Thoracic aorta (tissue), 2 donors: ENCODE results near the gene OR1M1. TPM values are rescaled to one million over a fixed set of nuclear protein-coding genes. Genes with fewer than 3 reads are reported as not detected.
A peak's percentile ranks its signal among the peaks of the same experiment; 100 is the strongest.

ENCODE experiments used
- ATAC-seq: fragments of 150-250 bp; one replicate; pipeline ENCODE4 v1.8.0; 2017; ENCODE audit warnings: low read depth; ENCODE audit not compliant: insufficient number of reproducible peaks, low FRiP score
- DNase-seq: peaks from one replicate; pipeline ENCODE4 v3.0.0-alpha.2; 2020; ENCODE audit warnings: low spot score
- H3K27ac ChIP-seq, 2 donors: fragments of 200-600 bp; sonication (generic); 1 replicate in 1 of 2; 2 replicates in 1 of 2; pipeline ENCODE4 v1.5.1; 2016; ENCODE audit warnings: mild to moderate bottlenecking in 2 of 2, moderate library complexity in 2 of 2
- H3K27me3 ChIP-seq: fragments of 200-600 bp; sonication (generic); replicated peaks from 2 replicates; pipeline ENCODE4 v1.6.0; 2016; ENCODE audit warnings: mild to moderate bottlenecking; ENCODE audit not compliant: insufficient read depth
- H3K36me3 ChIP-seq: fragments of 200-600 bp; sonication (generic); one replicate; pipeline ENCODE4 v1.5.1; 2016
- H3K4me1 ChIP-seq, 2 donors: fragments of 200-600 bp; sonication (generic); 1 replicate in 1 of 2; 2 replicates in 1 of 2; pipeline versions ENCODE4 v1.5.1 to v1.6.0; 2016; ENCODE audit warnings: low read depth in 2 of 2, mild to moderate bottlenecking in 1 of 2; ENCODE audit not compliant: control insufficient read depth in 1 of 2
- H3K4me3 ChIP-seq: fragments of 200-600 bp; sonication (generic); 2 replicates; pipeline ENCODE4 v1.5.1; 2016; ENCODE audit warnings: mild to moderate bottlenecking
- H3K9me3 ChIP-seq: fragments of 200-600 bp; sonication (generic); 2 replicates; pipeline ENCODE4 v1.5.1; 2016
- total RNA-seq, 2 donors: library from RNA; depleted of rRNA; stranded (reverse); fragments of >200 nt; gene quantifications; one replicate each; pipeline versions ENCODE4 v1.1.0 to v1.2.3, GENCODE V29; 2016
- TF ChIP-seq, protein P1 (sequence below): fragments of 200-600 bp; sonication (generic); IDR thresholded peaks from one replicate; pipeline ENCODE4 v1.5.1; 2019; ENCODE audit warnings: antibody characterized with exemption

Gene OR1M1
- total RNA-seq, 2 donors from 2014 or later = not detected

GRCh38 chr19:9075064-9075949, 11.6 kb upstream of the OR1M1 start:
- TF ChIP-seq, protein P1, sequence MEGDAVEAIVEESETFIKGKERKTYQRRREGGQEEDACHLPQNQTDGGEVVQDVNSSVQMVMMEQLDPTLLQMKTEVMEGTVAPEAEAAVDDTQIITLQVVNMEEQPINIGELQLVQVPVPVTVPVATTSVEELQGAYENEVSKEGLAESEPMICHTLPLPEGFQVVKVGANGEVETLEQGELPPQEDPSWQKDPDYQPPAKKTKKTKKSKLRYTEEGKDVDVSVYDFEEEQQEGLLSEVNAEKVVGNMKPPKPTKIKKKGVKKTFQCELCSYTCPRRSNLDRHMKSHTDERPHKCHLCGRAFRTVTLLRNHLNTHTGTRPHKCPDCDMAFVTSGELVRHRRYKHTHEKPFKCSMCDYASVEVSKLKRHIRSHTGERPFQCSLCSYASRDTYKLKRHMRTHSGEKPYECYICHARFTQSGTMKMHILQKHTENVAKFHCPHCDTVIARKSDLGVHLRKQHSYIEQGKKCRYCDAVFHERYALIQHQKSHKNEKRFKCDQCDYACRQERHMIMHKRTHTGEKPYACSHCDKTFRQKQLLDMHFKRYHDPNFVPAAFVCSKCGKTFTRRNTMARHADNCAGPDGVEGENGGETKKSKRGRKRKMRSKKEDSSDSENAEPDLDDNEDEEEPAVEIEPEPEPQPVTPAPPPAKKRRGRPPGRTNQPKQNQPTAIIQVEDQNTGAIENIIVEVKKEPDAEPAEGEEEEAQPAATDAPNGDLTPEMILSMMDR = no peak
- peak; percentile 50 for DNase-seq
- Histone ChIP-seq H3K9me3 (no peaks in the 10 kb centered on the region), H3K4me3 (no peak overlapping the region), H3K36me3 (no peaks in the 10 kb centered on the region), H3K27me3 (no peaks in the 10 kb centered on the region), H3K27ac (no peak overlapping the region), H3K4me1 (peaks cover 0 to 12% of the 10 kb centered on the region in 2 donors)
- ATAC-seq = no peak

DNA sequence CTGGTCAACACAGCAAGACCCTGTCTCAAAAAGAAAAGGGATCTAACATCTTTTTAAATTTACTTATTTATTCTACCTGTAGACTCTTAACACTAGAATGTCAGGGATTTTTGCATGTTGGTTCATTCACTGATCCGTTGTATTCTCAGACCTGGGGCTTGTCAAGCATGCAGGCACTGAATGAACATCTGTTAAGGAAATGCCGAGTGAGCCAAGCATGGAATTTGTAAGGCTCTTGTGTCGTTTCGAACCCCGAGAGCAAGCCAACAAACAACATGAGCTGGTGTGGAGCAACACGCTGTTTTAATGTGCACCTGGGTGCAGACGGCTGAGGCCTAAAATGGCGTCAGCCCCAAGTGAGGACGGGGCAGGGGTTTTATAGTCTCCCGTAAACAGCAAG, 10.0 kb upstream of the OR1M1 start:
- H3K36me3 ChIP-seq = no peaks in the 10 kb centered on the region
- ATAC-seq (no peak), DNase-seq (no peak)
- TF ChIP-seq, protein P1 = no peak
- H3K4me1 ChIP-seq = peaks cover 0 to 12% of the 10 kb centered on the region in 2 donors
- no peak overlapping the region for H3K4me3 ChIP-seq
- H3K27me3 ChIP-seq = no peaks in the 10 kb centered on the region
- no peaks in the 10 kb centered on the region for H3K9me3 ChIP-seq
- no peak overlapping the region for H3K27ac ChIP-seq

- H3K27me3 ChIP-seq = no peaks in the 10 kb centered on the region
- no peak overlapping the region for H3K27ac ChIP-seq
Measured at GRCh38 chr19:9078651-9079050, 8.2 kb upstream of the OR1M1 start.

DNA sequence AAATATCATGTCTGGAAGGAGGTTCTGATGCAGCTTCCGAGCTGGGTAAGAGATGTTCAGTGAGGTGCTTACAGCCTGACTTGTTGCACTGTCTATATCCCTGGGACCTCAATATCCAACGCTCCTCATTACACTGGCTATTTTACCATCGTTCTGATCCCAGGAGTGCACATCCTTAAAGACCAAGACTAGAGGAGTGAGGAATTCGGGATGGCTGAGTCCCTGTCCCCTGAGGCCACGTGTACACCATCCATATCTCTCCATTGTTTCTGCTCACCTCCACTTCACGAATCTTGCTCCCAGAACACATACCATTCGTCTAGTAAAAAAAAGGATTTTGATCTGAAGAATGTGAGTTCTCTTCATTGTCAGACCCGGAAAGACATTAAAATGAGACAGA, 20.5 kb downstream of the OR1M1 start, which contains the start of gene OR7G2:
TSS of gene OR7G2 (minus strand) at position 101 of the 400 bp plus-strand sequence. CDS start 4,232 bp downstream, outside the sequence.
- Histone ChIP-seq H3K4me1 (no peaks in the 10 kb centered on the region), H3K36me3 (no peaks in the 10 kb centered on the region), H3K4me3 (no peak within 1 kb of the TSS), H3K27ac (no peak within 1 kb of the TSS), H3K27me3 (no peaks in the 10 kb centered on the region), H3K9me3 (no peaks in the 10 kb centered on the region)
- DNase-seq (no peak), ATAC-seq (no peak)
- TF ChIP-seq, protein P1 = no peak

More at GRCh38 chr19:9078651-9079050, 8.2 kb upstream of the OR1M1 start:
- H3K9me3 ChIP-seq = no peaks in the 10 kb centered on the region
- peaks cover 0 to 12% of the 10 kb centered on the region in 2 donors for H3K4me1 ChIP-seq
- no peak for DNase-seq
- ATAC-seq = no peak
- no peaks in the 10 kb centered on the region for H3K36me3 ChIP-seq
- H3K4me3 ChIP-seq = no peak overlapping the region
- TF ChIP-seq, protein P1 = no peak

DNA sequence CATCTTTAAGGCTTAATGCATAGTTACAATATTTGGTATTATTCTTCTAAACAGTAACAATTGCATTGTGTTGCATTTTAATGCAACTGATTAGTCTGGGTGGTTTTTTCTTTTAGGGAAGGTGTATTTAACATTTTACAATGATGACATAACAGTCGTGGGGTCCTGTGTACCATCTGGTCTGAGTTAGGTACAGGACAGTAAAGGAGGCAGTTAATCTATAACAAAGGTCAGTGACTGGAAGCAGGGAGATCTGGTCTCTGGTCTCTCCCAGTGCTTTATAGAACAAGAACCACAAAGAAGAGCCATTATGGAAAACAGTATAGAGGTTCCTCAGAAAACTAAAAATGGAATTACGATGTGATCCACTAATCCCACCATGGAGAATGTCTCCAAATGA, 23.1 kb downstream of the OR1M1 start:
- TF ChIP-seq, protein P1 = no peak
- Histone ChIP-seq H3K9me3 (no peaks in the 10 kb centered on the region), H3K27me3 (no peaks in the 10 kb centered on the region), H3K27ac (no peak overlapping the region), H3K4me1 (no peaks in the 10 kb centered on the region), H3K36me3 (no peaks in the 10 kb centered on the region), H3K4me3 (no peak overlapping the region)
- ATAC-seq (no peak), DNase-seq (no peak)
